Kasumi-1 (cell line): ENCODE measurements around the gene MBNL3.
A peak's percentile ranks its signal among the peaks of the same experiment; 100 is the strongest.

Experiments used
- DNase-seq, 2 experiments: peaks; one replicate each; lab custom pipeline; 2025; lab: John Stamatoyannopoulos, UW

MBNL3 gene

GRCh38 chrX:132488819-132489577 lies at the start of gene MBNL3:
TSS of gene MBNL3 (minus strand) at chrX:132489038. CDS start at chrX:132439611, 49,427 bp downstream.
- DNase-seq, result peak; percentile 24 to 48

GRCh38 chrX:132533409-132533808 lies 44.6 kb upstream of the MBNL3 start:
- DNase-seq, result no peak

GRCh38 chrX:132532913-132533312 lies 44.1 kb upstream of the MBNL3 start:
- no peak for DNase-seq

- no peak for DNase-seq
These were observed 43.3 kb upstream of the MBNL3 start for GRCh38 chrX:132532097-132532496.

GRCh38 chrX:132520792-132521191 lies 32.0 kb upstream of the MBNL3 start:
- no peak for DNase-seq

GRCh38 chrX:132520213-132520612 lies 31.4 kb upstream of the MBNL3 start:
- DNase-seq, result no peak

GRCh38 chrX:132518401-132518800 lies 29.6 kb upstream of the MBNL3 start:
- no peak for DNase-seq

- no peak for DNase-seq
These were observed 20.0 kb upstream of the MBNL3 start for GRCh38 chrX:132508834-132509233.

GRCh38 chrX:132505116-132505515 lies 16.3 kb upstream of the MBNL3 start:
- DNase-seq, result no peak

- DNase-seq, result no peak
These were observed 15.6 kb upstream of the MBNL3 start for GRCh38 chrX:132504417-132504816.

- no peak for DNase-seq
These were observed 12.8 kb upstream of the MBNL3 start for GRCh38 chrX:132501606-132502005.

- DNase-seq, result no peak
These were observed 8.6 kb upstream of the MBNL3 start for GRCh38 chrX:132497432-132497831.

GRCh38 chrX:132493095-132493494 lies 4.3 kb upstream of the MBNL3 start:
- no peak for DNase-seq

GRCh38 chrX:132491191-132491590 lies 2.4 kb upstream of the MBNL3 start:
- DNase-seq, result peak; percentile 84 to 85

- peak; percentile 26 to 59 for DNase-seq
These were observed 961 bp upstream of the MBNL3 start for GRCh38 chrX:132489578-132490419.

GRCh38 chrX:132488180-132488705 lies 595 bp downstream of the MBNL3 start:
- peak; percentile 34 to 40 for DNase-seq

- no peak for DNase-seq
These were observed 2.1 kb downstream of the MBNL3 start for GRCh38 chrX:132486599-132487178.

GRCh38 chrX:132483951-132484350 lies 4.9 kb downstream of the MBNL3 start:
- no peak for DNase-seq

GRCh38 chrX:132483488-132483887 lies 5.3 kb downstream of the MBNL3 start:
- no peak for DNase-seq

GRCh38 chrX:132482632-132483031 lies 6.2 kb downstream of the MBNL3 start:
- DNase-seq, result no peak

- no peak for DNase-seq
These were observed 7.4 kb downstream of the MBNL3 start for GRCh38 chrX:132481449-132481848.

GRCh38 chrX:132480581-132481203 lies 8.1 kb downstream of the MBNL3 start:
- peak; percentile 47 to 50 for DNase-seq
